HL-60 (cell line): ENCODE measurements around the gene PPP1R16B.

Experiments
- GABPA ChIP-seq: IDR thresholded peaks from 2 replicates; pipeline ENCODE4 v1.6.1; 2012; ENCODE audit warnings: low read depth
- POLR2AphosphoS5 ChIP-seq: IDR thresholded peaks from 2 replicates; pipeline ENCODE4 v1.6.1; 2012; ENCODE audit warnings: low read depth
- TF ChIP-seq, protein P1 (sequence below): IDR thresholded peaks from one replicate; pipeline ENCODE4 v1.5.1; 2011; ENCODE audit warnings: low read length, control low read depth, inconsistent platforms; ENCODE audit not compliant: insufficient read depth

DNA sequence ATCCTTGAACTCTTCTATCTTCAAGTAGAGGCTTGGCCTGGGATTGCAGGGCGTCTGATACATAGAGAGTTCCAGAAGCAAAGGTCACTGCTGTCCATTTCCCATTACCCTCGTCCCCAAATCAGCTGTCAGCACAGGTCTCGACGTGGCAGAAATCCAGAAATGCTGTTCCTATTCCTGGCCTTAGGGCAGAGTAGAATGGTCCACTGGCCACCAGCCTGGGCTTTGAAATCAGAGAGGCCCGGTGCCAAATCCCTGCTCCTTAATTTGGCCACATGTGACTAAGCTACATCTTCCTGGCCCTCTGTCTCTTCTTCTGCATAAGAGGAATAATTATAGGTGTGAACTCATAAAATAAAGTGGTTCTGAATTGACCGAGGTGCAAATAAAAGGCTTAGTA lies 79.9 kb downstream of the PPP1R16B start:
- TF ChIP-seq POLR2AphosphoS5: no peak
- TF ChIP-seq, protein P1, sequence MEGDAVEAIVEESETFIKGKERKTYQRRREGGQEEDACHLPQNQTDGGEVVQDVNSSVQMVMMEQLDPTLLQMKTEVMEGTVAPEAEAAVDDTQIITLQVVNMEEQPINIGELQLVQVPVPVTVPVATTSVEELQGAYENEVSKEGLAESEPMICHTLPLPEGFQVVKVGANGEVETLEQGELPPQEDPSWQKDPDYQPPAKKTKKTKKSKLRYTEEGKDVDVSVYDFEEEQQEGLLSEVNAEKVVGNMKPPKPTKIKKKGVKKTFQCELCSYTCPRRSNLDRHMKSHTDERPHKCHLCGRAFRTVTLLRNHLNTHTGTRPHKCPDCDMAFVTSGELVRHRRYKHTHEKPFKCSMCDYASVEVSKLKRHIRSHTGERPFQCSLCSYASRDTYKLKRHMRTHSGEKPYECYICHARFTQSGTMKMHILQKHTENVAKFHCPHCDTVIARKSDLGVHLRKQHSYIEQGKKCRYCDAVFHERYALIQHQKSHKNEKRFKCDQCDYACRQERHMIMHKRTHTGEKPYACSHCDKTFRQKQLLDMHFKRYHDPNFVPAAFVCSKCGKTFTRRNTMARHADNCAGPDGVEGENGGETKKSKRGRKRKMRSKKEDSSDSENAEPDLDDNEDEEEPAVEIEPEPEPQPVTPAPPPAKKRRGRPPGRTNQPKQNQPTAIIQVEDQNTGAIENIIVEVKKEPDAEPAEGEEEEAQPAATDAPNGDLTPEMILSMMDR: no peak
- TF ChIP-seq GABPA: no peak
